ENCODE data around the gene MEF2C.
A peak's percentile ranks its signal among the peaks of the same experiment; 100 is the strongest.

The MEF2C gene

GRCh38 chr5:88732862-88733261 is 150.1 kb downstream of the MEF2C start:
- ChIA-PET CTCF (no interaction called here), POLR2A (ENCODE audit: low non-redundant PET) (no interaction called here)
- TF ChIP-seq CTCF (conservative IDR thresholded peaks at IDR 0.05; ENCODE audit: low read depth): no peak
- H3K27ac ChIP-seq: no peak overlapping the region
- DNase-seq (ENCODE audit: low spot score): no peak

GRCh38 chr5:88732181-88732633 is 150.8 kb downstream of the MEF2C start:
- DNase-seq (ENCODE audit: low spot score): no peak
- no peak for TF ChIP-seq CTCF (conservative IDR thresholded peaks at IDR 0.05; ENCODE audit: low read depth)
- ChIA-PET POLR2A (ENCODE audit: low non-redundant PET) (no interaction called here), CTCF (no interaction called here)
- H3K27ac ChIP-seq: no peak overlapping the region

- POLR2A ChIA-PET (ENCODE audit: low non-redundant PET): no interaction called here
- no peak overlapping the region for H3K27ac ChIP-seq
- TF ChIP-seq CTCF (conservative IDR thresholded peaks at IDR 0.05; ENCODE audit: low read depth): peak; percentile 37
- CTCF ChIA-PET: interaction anchor here (0.5 to 3.6 kb wide), 25 partner anchors 10 to 1541 kb away, joined by 3 to 20 read pairs (median 4); no protein-coding TSS in a partner anchor
- DNase-seq (ENCODE audit: low spot score): no peak
Observed at GRCh38 chr5:88729829-88730182, 153.2 kb downstream of the MEF2C start.

- TF ChIP-seq CTCF (conservative IDR thresholded peaks at IDR 0.05; ENCODE audit: low read depth): peak; percentile 89
- CTCF ChIA-PET: interaction anchor here (0.5 to 3.6 kb wide), 39 partner anchors 11 to 1709 kb away, joined by 3 to 20 read pairs (median 4); no protein-coding TSS in a partner anchor
Observed at GRCh38 chr5:88729084-88729828, 153.7 kb downstream of the MEF2C start.

GRCh38 chr5:88727705-88728313 is 155.2 kb downstream of the MEF2C start:
- POLR2A ChIA-PET (ENCODE audit: low non-redundant PET): interaction anchor here (0.5 kb wide), 1 partner anchor 55 kb away, joined by 4 read pairs; no protein-coding TSS in a partner anchor

More at GRCh38 chr5:88729084-88729828, 153.7 kb downstream of the MEF2C start:
- peak; percentile 67 for DNase-seq (ENCODE audit: low spot score)
- POLR2A ChIA-PET (ENCODE audit: low non-redundant PET): no interaction called here
- no peak overlapping the region for H3K27ac ChIP-seq

More at GRCh38 chr5:88727705-88728313, 155.2 kb downstream of the MEF2C start:
- peak; percentile 8 for DNase-seq (ENCODE audit: low spot score)
- CTCF ChIA-PET: interaction anchor here (0.6 to 3.6 kb wide), 20 partner anchors 8 to 1802 kb away, joined by 3 to 20 read pairs (median 3); partner anchors contain the start of gene LYSMD3
- TF ChIP-seq CTCF (conservative IDR thresholded peaks at IDR 0.05; ENCODE audit: low read depth): peak; percentile 67
- H3K27ac ChIP-seq: no peak overlapping the region

Measured in RWPE1 (cell line).